Heart right ventricle (tissue), 16 donors: ENCODE data around the gene ATPAF2. TPM values are rescaled to one million over a fixed set of nuclear protein-coding genes. Genes with fewer than 3 reads are reported as not detected.

Source experiments
- ATAC-seq, 8 donors: fragments of 200-7000 bp; cut with Tn5 transposase; one replicate each; pipeline ENCODE4 v1.9.1; 2020; ENCODE audit warnings: mild to moderate bottlenecking in 8 of 8, moderate library complexity in 8 of 8, moderate number of reproducible peaks in 1 of 8
- DNase-seq, 2 donors: peaks; one replicate each; pipeline ENCODE4 v3.0.0-alpha.2; 2020
- H3K27ac ChIP-seq, 10 donors: fragments of 200-600 bp; sonication (generic) in 2 of 10; one replicate each; pipeline versions ENCODE4 v1.5.0 to v1.8.0; 2020 to 2022; ENCODE audit warnings: mild to moderate bottlenecking in 3 of 10
- H3K27me3 ChIP-seq, 7 donors: fragments of 200-600 bp; one replicate each; pipeline ENCODE4 v1.8.0; 2021 to 2022; ENCODE audit warnings: mild to moderate bottlenecking in 2 of 7
- H3K36me3 ChIP-seq, 9 donors: fragments of 200-600 bp; sonication (generic) in 1 of 9; one replicate each; pipeline versions ENCODE4 v1.5.0 to v1.8.0; 2020 to 2022; ENCODE audit warnings: mild to moderate bottlenecking in 2 of 9
- H3K4me1 ChIP-seq, 9 donors: fragments of 200-600 bp; sonication (generic) in 1 of 9; one replicate each; pipeline versions ENCODE4 v1.5.0 to v1.8.0; 2020 to 2022; ENCODE audit warnings: mild to moderate bottlenecking in 4 of 9
- H3K4me3 ChIP-seq, 10 donors: fragments of 200-600 bp; sonication (generic) in 2 of 10; one replicate each; pipeline versions ENCODE4 v1.5.0 to v1.8.0; 2020 to 2022; ENCODE audit warnings: mild to moderate bottlenecking in 7 of 10, moderate library complexity in 2 of 10
- H3K9me3 ChIP-seq, 11 donors: fragments of 200-600 bp in 10 of 11; sonication (generic) in 2 of 11; one replicate each; pipeline versions ENCODE4 v1.5.0 to v1.8.0; 2013 to 2022; ENCODE audit warnings: mild to moderate bottlenecking in 2 of 11, control low read depth in 1 of 11, moderate library complexity in 1 of 11
- WGBS, 2 donors: extraction: QIAGEN DNeasy Blood & Tissue Kit; methylation state at CpG; one replicate each; pipeline ENCODE4 v1.1.7; 2013; ENCODE audit warnings: inconsistent platforms in 1 of 2; 5-methylcytosine and 5-hydroxymethylcytosine counted together
- intact Hi-C, 10 donors: fragments of 100-400 bp; cut with DNase I; formaldehyde crosslinking; loops; one replicate each; pipeline versions ENCODE4 v1.11.1 to v1.14.2; 2022
- polyA plus RNA-seq, 2 donors: library from polyadenylated mRNA; stranded (reverse); fragments of 200-250 nt; gene quantifications; one replicate each; pipeline ENCODE4 v1.2.3, GENCODE V29; 2013
- total RNA-seq, 10 donors: library from RNA; stranded (reverse); fragmentation: NEBNext Ultra II Directional in 3 of 10; extraction: Animal tissue kit (Norgen Biotek cat#: 25700) in 3 of 10; gene quantifications; one replicate each; pipeline versions ENCODE4 v1.2.1 to v1.2.4, GENCODE V29; 2021 to 2023
- TF ChIP-seq, protein P1 (sequence below), 9 donors: fragments of 200-600 bp; sonication (generic) in 2 of 9; IDR thresholded peaks; one replicate each; pipeline versions ENCODE4 v1.5.0 to v1.8.0; 2021 to 2022; ENCODE audit warnings: antibody characterized with exemption in 9 of 9, mild to moderate bottlenecking in 5 of 9, moderate library complexity in 1 of 9
- donor health status: Arrhythmogenic right ventricular cardiomyopathy.
- donor health status: ischemic (EF 13 %, LVEDD 7.1; RV severe dilation, severe dysfunction).
- donor health status: healthy with polysubstance abuse.
- donor health status: DM: no; HTN: yes; CAD: no.
- donor health status: DM: no; HTN: no; CAD: no.
- donor health status: ischemic (EF 25% LVEDD 6.9; RV normal size, moderate dysfunction).
- donor health status: ischemic (EF 25% LVEDD 5.7; RV mildly dilated, moderate dysfunction).
- donor health status: healthy.
- donor health status: DM: yes; HTN: yes; CAD: no.
- donor health status: Ischemic cardiomyopathy.
- donor health status: ischemic (EF 35%, LVEDD 5.7; RV mildly dilated, moderate dysfunction).
- donor health status: nonischemic (EF 11% LVEDD 7.7; RV severe dilation, severe dysfunction).
- donor health status: DM: yes; HTN: yes; CAD: no.
- donor health status: PGD.
- donor health status: ischemic (EF 29% LVEDD 5.4; RV normal size, mild dysfunction).
- donor health status: nonischemic (EF 23%, LVEDD 6.1; RV moderate dilation, normal function).

ATPAF2 gene
- total and polyA plus RNA-seq, 12 donors: 21.5 to 55.8 (median 37.4) TPM

DNA sequence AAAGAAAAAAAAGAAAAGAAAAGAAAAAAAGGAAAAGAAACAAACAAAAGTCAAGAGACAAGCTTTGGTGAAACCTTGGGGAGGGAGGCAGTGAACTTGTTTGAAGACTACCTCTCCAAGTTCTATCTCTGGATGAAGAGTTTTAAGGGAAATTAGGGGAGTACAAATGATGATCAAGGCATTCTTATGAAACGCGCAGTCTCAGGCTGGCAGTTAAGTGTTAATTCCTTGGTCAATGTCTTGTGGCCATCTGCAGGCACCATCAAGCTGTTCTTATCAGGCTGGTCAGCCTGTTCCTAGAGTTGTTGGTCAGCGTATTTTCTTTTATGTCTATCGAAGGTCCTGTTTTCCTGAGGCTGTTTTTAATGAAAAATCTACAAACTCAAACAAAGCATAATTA lies 40.6 kb upstream of the ATPAF2 start:
- WGBS, 2 donors: 62 to 64% methylated on average over 4 of the region's 4 CpGs
- ATAC-seq (no peak), DNase-seq (no peak)
- Histone ChIP-seq H3K4me3 (no peak overlapping the region), H3K36me3 (no peaks in the 10 kb centered on the region), H3K9me3 (no peaks in the 10 kb centered on the region), H3K27ac (no peak overlapping the region), H3K27me3 (peaks cover 0 to 6% (median 0%) of the 10 kb centered on the region in 7 donors), H3K4me1 (no peaks in the 10 kb centered on the region)
- intact Hi-C loops: no loop called here
- TF ChIP-seq, protein P1, sequence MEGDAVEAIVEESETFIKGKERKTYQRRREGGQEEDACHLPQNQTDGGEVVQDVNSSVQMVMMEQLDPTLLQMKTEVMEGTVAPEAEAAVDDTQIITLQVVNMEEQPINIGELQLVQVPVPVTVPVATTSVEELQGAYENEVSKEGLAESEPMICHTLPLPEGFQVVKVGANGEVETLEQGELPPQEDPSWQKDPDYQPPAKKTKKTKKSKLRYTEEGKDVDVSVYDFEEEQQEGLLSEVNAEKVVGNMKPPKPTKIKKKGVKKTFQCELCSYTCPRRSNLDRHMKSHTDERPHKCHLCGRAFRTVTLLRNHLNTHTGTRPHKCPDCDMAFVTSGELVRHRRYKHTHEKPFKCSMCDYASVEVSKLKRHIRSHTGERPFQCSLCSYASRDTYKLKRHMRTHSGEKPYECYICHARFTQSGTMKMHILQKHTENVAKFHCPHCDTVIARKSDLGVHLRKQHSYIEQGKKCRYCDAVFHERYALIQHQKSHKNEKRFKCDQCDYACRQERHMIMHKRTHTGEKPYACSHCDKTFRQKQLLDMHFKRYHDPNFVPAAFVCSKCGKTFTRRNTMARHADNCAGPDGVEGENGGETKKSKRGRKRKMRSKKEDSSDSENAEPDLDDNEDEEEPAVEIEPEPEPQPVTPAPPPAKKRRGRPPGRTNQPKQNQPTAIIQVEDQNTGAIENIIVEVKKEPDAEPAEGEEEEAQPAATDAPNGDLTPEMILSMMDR (IDR thresholded peaks at IDR 0.05): no peak

DNA sequence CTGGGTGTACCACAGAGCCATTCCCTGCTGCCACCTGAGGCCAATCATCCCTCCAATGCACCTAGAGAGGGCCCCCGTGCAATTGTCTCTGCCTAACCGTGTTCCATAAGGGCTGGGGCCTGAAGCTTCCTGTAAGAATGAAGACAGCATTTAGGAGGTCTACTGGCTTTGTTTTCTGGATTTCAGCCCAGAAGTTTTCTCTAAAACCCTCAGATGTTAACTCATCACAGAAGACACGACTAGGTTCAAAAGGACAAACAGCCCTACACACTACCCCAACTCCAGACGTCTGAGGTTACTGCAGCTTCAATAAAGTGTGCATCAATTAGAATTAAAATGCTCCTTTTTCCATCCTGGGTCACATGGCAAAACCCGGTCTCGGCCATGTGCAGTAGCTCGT lies 38.0 kb upstream of the ATPAF2 start:
- TF ChIP-seq, protein P1 (IDR thresholded peaks at IDR 0.05): no peak
- Histone ChIP-seq H3K27ac (no peak overlapping the region), H3K9me3 (no peaks in the 10 kb centered on the region), H3K4me1 (no peaks in the 10 kb centered on the region), H3K27me3 (peaks cover 0 to 6% (median 0%) of the 10 kb centered on the region in 7 donors), H3K4me3 (no peak overlapping the region), H3K36me3 (no peaks in the 10 kb centered on the region)
- intact Hi-C loops: no loop called here
- DNase-seq (no peak), ATAC-seq (no peak)
- WGBS, 2 donors: 61 to 67% methylated on average over 7 of the region's 7 CpGs

DNA sequence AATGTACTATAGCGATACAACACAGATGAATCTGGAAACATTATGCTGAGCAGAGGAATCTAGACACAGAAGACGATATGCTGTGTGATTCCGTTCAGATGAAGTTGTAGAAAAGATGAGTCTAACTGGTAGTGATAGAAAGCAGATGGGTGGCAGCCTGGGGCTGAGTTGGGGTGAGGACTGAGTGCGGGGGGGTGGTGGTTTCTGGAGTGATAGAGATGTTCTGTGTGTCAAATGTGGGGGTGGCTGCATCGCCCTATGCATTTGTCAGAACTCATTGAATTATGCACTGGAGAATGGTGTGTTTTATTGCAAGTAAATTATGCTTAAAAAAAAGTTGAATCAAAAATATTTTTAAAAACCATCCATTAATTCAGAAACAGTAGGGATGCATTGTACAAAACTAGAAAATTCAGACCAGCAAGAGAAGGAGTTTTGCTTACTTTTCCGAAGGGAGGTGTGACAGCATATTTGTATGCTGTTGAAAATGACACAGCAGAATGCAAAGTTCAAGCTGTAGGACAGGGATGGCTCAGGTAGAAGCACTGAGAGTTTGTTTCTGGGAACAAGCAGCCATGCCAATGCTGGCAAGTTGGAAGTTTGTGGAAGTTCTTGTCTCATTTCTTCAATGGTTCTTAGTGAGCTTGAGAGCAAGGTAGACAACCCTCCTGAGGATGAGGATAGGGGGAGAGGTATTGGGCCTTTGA lies 35.8 kb upstream of the ATPAF2 start:
- Histone ChIP-seq H3K9me3 (no peaks in the 10 kb centered on the region), H3K4me3 (no peak overlapping the region), H3K27ac (no peak overlapping the region), H3K36me3 (no peaks in the 10 kb centered on the region), H3K27me3 (peaks cover 0 to 6% (median 0%) of the 10 kb centered on the region in 7 donors), H3K4me1 (peaks cover 0 to 6% (median 0%) of the 10 kb centered on the region in 9 donors)
- no peak for DNase-seq
- no peak for ATAC-seq
- intact Hi-C loops: no loop called here
- TF ChIP-seq, protein P1 (IDR thresholded peaks at IDR 0.05): no peak
- WGBS, 2 donors: 80 to 83% methylated on average over 6 of the region's 6 CpGs

DNA sequence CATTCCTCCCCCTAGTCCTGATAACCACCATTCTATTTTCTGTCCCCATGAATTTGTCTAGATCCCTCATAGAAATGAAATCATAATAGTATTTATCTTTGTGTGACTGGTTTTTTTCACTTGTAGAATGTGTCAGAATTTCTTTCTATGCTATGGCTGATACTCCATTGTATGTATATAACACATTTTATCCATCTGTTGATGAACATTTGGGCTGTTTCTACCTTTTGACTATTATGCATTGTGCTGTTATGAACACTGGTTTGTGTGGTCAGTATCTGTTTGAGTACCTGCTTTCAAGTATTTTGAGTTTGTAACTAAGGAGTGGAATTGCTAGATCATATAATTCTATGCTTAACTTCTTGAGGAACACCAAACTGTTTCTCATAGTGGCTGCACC lies 32.8 kb upstream of the ATPAF2 start:
- DNase-seq (no peak), ATAC-seq (no peak)
- intact Hi-C loops: no loop called here
- Histone ChIP-seq H3K4me1 (peaks cover 0 to 6% (median 0%) of the 10 kb centered on the region in 9 donors), H3K27me3 (peaks cover 0 to 6% (median 0%) of the 10 kb centered on the region in 7 donors), H3K9me3 (no peaks in the 10 kb centered on the region), H3K4me3 (no peak overlapping the region), H3K27ac (no peak overlapping the region), H3K36me3 (peaks cover 0 to 12% (median 0%) of the 10 kb centered on the region in 9 donors)
- TF ChIP-seq, protein P1 (IDR thresholded peaks at IDR 0.05): no peak
